Neural cell (in vitro differentiated cells): ENCODE data around the gene VWA3B. TPM values are rescaled to one million over a fixed set of nuclear protein-coding genes. Genes with fewer than 3 reads are reported as not detected.

Source experiments
- H2AFZ ChIP-seq: fragments of 200-600, 300-800 bp; sonication (generic), shearing (Covaris generic); 2 replicates; pipeline ENCODE4 v1.6.0; 2014; ENCODE audit warnings: low read depth, mild to moderate bottlenecking, antibody characterized with exemption, low read length, moderate library complexity
- H3F3A ChIP-seq: fragments of 200-600 bp; shearing (Covaris generic); 2 replicates; pipeline ENCODE4 v1.6.1; 2016; ENCODE audit warnings: mild to moderate bottlenecking, moderate library complexity, mixed read lengths, antibody characterized with exemption, low read length; ENCODE audit not compliant: insufficient read depth, poor library complexity, severe bottlenecking
- H3K27ac ChIP-seq: fragments of 200-600, 300-800 bp; sonication (generic), shearing (Covaris generic); 2 replicates; pipeline ENCODE4 v1.5.1; 2014; ENCODE audit warnings: mild to moderate bottlenecking, low read length, moderate library complexity
- H3K27me3 ChIP-seq: fragments of 300-800, 200-600 bp; sonication (generic), shearing (Covaris generic); 2 replicates; pipeline ENCODE4 v1.6.0; 2014; ENCODE audit warnings: mild to moderate bottlenecking, low read depth, low read length, moderate library complexity; ENCODE audit not compliant: insufficient read depth
- H3K36me3 ChIP-seq: fragments of 300-800, 200-600 bp; sonication (generic), shearing (Covaris generic); 2 replicates; pipeline ENCODE4 v1.5.1; 2014; ENCODE audit warnings: mild to moderate bottlenecking, antibody characterized with exemption, low read length, moderate library complexity; ENCODE audit not compliant: insufficient read depth
- H3K4me2 ChIP-seq: fragments of 300-800, 200-600 bp; sonication (generic), shearing (Covaris generic); 2 replicates; pipeline ENCODE4 v1.6.0; 2014; ENCODE audit warnings: mild to moderate bottlenecking, low read length
- H3K4me3 ChIP-seq: fragments of 300-800, 200-600 bp; sonication (generic), shearing (Covaris generic); 2 replicates; pipeline ENCODE4 v1.5.1; 2014; ENCODE audit warnings: mild to moderate bottlenecking, low read length, moderate library complexity
- H3K79me2 ChIP-seq: fragments of 200-600 bp; shearing (Covaris generic); replicated peaks from 2 replicates; pipeline ENCODE4 v1.6.0; 2014; ENCODE audit warnings: mild to moderate bottlenecking, low read length, moderate library complexity; ENCODE audit not compliant: insufficient read depth
- H3K9ac ChIP-seq: fragments of 300-800, 200-600 bp; sonication (generic), shearing (Covaris generic); 2 replicates; pipeline ENCODE4 v1.6.1; 2016; ENCODE audit warnings: mild to moderate bottlenecking, low read length, mixed read lengths
- H3K9me2 ChIP-seq: fragments of 200-600 bp; shearing (Covaris generic); 2 replicates; pipeline ENCODE4 v1.6.1; 2016; ENCODE audit warnings: mild to moderate bottlenecking, low read length, mixed read lengths; ENCODE audit not compliant: insufficient read depth
- H3K9me3 ChIP-seq: fragments of 200-600, 300-800 bp; sonication (generic), shearing (Covaris generic); 2 replicates; pipeline ENCODE4 v1.6.1; 2016; ENCODE audit warnings: mild to moderate bottlenecking, mixed run types, low read length, moderate library complexity, mixed read lengths
- H4K20me1 ChIP-seq: fragments of 200-600 bp; shearing (Covaris generic); 2 replicates; pipeline ENCODE4 v1.6.1; 2016; ENCODE audit warnings: mild to moderate bottlenecking, mixed run types; ENCODE audit not compliant: insufficient read depth
- CTCF ChIP-seq: fragments of 450-650 bp; IDR thresholded peaks from 2 replicates; pipeline ENCODE4 v1.5.1; 2014; ENCODE audit warnings: antibody characterized with exemption, mild to moderate bottlenecking, moderate library complexity; ENCODE audit not compliant: poor library complexity, severe bottlenecking
- EP300 ChIP-seq: fragments of 450-650 bp; conservative IDR thresholded peaks from 2 replicates; pipeline ENCODE4 v1.6.1; 2014; ENCODE audit warnings: antibody characterized with exemption, mild to moderate bottlenecking, moderate library complexity; ENCODE audit not compliant: poor library complexity, severe bottlenecking
- EZH2 ChIP-seq: fragments of 200-600, 300-800 bp; shearing (Covaris generic), sonication (generic); IDR thresholded peaks from 2 replicates; pipeline ENCODE4 v1.6.1; 2014; ENCODE audit warnings: antibody characterized with exemption, low read length, borderline replicate concordance, mild to moderate bottlenecking; ENCODE audit not compliant: insufficient read depth, poor library complexity, severe bottlenecking
- MXI1 ChIP-seq: fragments of 450-650 bp; conservative IDR thresholded peaks from 2 replicates; pipeline ENCODE4 v1.6.1; 2014; ENCODE audit warnings: antibody characterized with exemption, mild to moderate bottlenecking; ENCODE audit not compliant: poor library complexity, severe bottlenecking
- POLR2AphosphoS5 ChIP-seq: IDR thresholded peaks from 2 replicates; pipeline ENCODE4 v1.6.1; 2012
- RAD21 ChIP-seq: fragments of 450-650 bp; conservative IDR thresholded peaks from 2 replicates; pipeline ENCODE4 v1.6.1; 2014; ENCODE audit warnings: antibody characterized with exemption, mild to moderate bottlenecking, moderate library complexity
- REST ChIP-seq: IDR thresholded peaks from 2 replicates; pipeline ENCODE4 v1.6.1; 2012; ENCODE audit warnings: borderline replicate concordance
- SMC3 ChIP-seq: fragments of 450-650 bp; conservative IDR thresholded peaks from 2 replicates; pipeline ENCODE4 v1.6.1; 2014; ENCODE audit warnings: antibody characterized with exemption, mild to moderate bottlenecking, moderate library complexity; ENCODE audit not compliant: poor library complexity
- TAF1 ChIP-seq: IDR thresholded peaks from 2 replicates; pipeline ENCODE4 v1.6.1; 2012; ENCODE audit warnings: low read depth
- polyA plus RNA-seq: library from polyadenylated mRNA; depleted of rRNA; stranded (reverse); fragments of >200 nt; gene quantifications from 2 replicates; pipeline ENCODE4 v1.2.3, GENCODE V29; 2014

Gene VWA3B
- polyA plus RNA-seq, 1 donor from 2014 or later = not detected

- no peaks in the 10 kb centered on the region for H3K9me3 ChIP-seq
- H4K20me1 ChIP-seq = no peaks in the 10 kb centered on the region
- no peak overlapping the region for H3K4me3 ChIP-seq
- no peaks in the 10 kb centered on the region for H3K27me3 ChIP-seq
- H2AFZ ChIP-seq = no peak overlapping the region
- H3K9me2 ChIP-seq = no peaks in the 10 kb centered on the region
- no peaks in the 10 kb centered on the region for H3K79me2 ChIP-seq
- H3K9ac ChIP-seq = no peak overlapping the region
- H3K27ac ChIP-seq = no peak overlapping the region
- no peaks in the 10 kb centered on the region for H3K36me3 ChIP-seq
- H3K4me2 ChIP-seq = no peak overlapping the region
- TF ChIP-seq TAF1 = no peak
- no peak for TF ChIP-seq EP300
- TF ChIP-seq SMC3 = no peak
- no peak for TF ChIP-seq RAD21
- TF ChIP-seq EZH2 = no peak
- H3F3A ChIP-seq = no peaks in the 10 kb centered on the region
Measured at GRCh38 chr2:98063291-98063854, 23.6 kb upstream of the VWA3B start.

GRCh38 chr2:98065808-98066207 is 21.2 kb upstream of the VWA3B start:
- Histone ChIP-seq H3K9ac (no peak overlapping the region), H3K36me3 (no peaks in the 10 kb centered on the region), H2AFZ (no peak overlapping the region), H3K79me2 (no peaks in the 10 kb centered on the region), H3K4me2 (no peak overlapping the region), H3K27me3 (no peaks in the 10 kb centered on the region), H4K20me1 (no peaks in the 10 kb centered on the region), H3K9me2 (no peaks in the 10 kb centered on the region), H3K4me3 (no peak overlapping the region), H3K9me3 (no peaks in the 10 kb centered on the region), H3F3A (no peaks in the 10 kb centered on the region), H3K27ac (no peak overlapping the region)
- TF ChIP-seq POLR2AphosphoS5 = no peak
- TF ChIP-seq EZH2 = no peak
- TF ChIP-seq SMC3 = no peak
- no peak for TF ChIP-seq MXI1
- TF ChIP-seq REST = no peak
- TF ChIP-seq RAD21 = no peak
- no peak for TF ChIP-seq EP300
- no peak for TF ChIP-seq CTCF
- no peak for TF ChIP-seq TAF1
